Measurements from ENCODE around the gene UBE2M. TPM values are rescaled to one million over a fixed set of nuclear protein-coding genes. Genes with fewer than 3 reads are reported as not detected.

UBE2M gene
- polyA plus RNA-seq, 1 donor from 2014 or later, result 138 TPM

- Histone ChIP-seq H3K79me2 (replicated peaks; ENCODE audit: insufficient read depth, low read length) (peaks cover 19% of the 10 kb centered on the region), H3K9me3 (ENCODE audit: low read length) (no peaks in the 10 kb centered on the region), H3K4me3 (ENCODE audit: low read length) (no peak overlapping the region), H3K27me3 (ENCODE audit: insufficient read depth, low read depth, low read length) (no peaks in the 10 kb centered on the region), H3F3A (ENCODE audit: insufficient read depth, low read length, poor library complexity, severe bottlenecking) (peaks cover 7% of the 10 kb centered on the region), H3K9ac (ENCODE audit: low read length) (no peak overlapping the region), H3K36me3 (ENCODE audit: insufficient read depth, low read length) (no peaks in the 10 kb centered on the region), H3K4me2 (ENCODE audit: low read length) (no peak overlapping the region), H3K27ac (ENCODE audit: low read length) (no peak overlapping the region), H4K20me1 (ENCODE audit: insufficient read depth) (peaks cover 6% of the 10 kb centered on the region), H2AFZ (ENCODE audit: low read depth, low read length) (no peak overlapping the region), H3K9me2 (ENCODE audit: insufficient read depth, low read length) (no peaks in the 10 kb centered on the region)
- TF ChIP-seq EP300 (conservative IDR thresholded peaks at IDR 0.05; ENCODE audit: poor library complexity, severe bottlenecking) (no peak), MXI1 (conservative IDR thresholded peaks at IDR 0.05; ENCODE audit: poor library complexity, severe bottlenecking) (no peak), RAD21 (conservative IDR thresholded peaks at IDR 0.05) (no peak), TAF1 (IDR thresholded peaks at IDR 0.05; ENCODE audit: low read depth) (no peak), POLR2AphosphoS5 (IDR thresholded peaks at IDR 0.05) (no peak), CTCF (IDR thresholded peaks at IDR 0.05; ENCODE audit: poor library complexity, severe bottlenecking) (no peak), SMC3 (conservative IDR thresholded peaks at IDR 0.05; ENCODE audit: poor library complexity) (no peak), EZH2 (IDR thresholded peaks at IDR 0.05; ENCODE audit: borderline replicate concordance, insufficient read depth, low read length, poor library complexity, severe bottlenecking) (no peak)
- TF ChIP-seq, protein P1, sequence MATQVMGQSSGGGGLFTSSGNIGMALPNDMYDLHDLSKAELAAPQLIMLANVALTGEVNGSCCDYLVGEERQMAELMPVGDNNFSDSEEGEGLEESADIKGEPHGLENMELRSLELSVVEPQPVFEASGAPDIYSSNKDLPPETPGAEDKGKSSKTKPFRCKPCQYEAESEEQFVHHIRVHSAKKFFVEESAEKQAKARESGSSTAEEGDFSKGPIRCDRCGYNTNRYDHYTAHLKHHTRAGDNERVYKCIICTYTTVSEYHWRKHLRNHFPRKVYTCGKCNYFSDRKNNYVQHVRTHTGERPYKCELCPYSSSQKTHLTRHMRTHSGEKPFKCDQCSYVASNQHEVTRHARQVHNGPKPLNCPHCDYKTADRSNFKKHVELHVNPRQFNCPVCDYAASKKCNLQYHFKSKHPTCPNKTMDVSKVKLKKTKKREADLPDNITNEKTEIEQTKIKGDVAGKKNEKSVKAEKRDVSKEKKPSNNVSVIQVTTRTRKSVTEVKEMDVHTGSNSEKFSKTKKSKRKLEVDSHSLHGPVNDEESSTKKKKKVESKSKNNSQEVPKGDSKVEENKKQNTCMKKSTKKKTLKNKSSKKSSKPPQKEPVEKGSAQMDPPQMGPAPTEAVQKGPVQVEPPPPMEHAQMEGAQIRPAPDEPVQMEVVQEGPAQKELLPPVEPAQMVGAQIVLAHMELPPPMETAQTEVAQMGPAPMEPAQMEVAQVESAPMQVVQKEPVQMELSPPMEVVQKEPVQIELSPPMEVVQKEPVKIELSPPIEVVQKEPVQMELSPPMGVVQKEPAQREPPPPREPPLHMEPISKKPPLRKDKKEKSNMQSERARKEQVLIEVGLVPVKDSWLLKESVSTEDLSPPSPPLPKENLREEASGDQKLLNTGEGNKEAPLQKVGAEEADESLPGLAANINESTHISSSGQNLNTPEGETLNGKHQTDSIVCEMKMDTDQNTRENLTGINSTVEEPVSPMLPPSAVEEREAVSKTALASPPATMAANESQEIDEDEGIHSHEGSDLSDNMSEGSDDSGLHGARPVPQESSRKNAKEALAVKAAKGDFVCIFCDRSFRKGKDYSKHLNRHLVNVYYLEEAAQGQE (IDR thresholded peaks at IDR 0.05; ENCODE audit: borderline replicate concordance), result no peak
Observed at GRCh38 chr19:58560921-58561320, 2.5 kb upstream of the UBE2M start.

GRCh38 chr19:58560007-58560887 lies 1.8 kb upstream of the UBE2M start:
- Histone ChIP-seq H3K36me3 (ENCODE audit: insufficient read depth, low read length) (no peaks in the 10 kb centered on the region), H3F3A (ENCODE audit: insufficient read depth, low read length, poor library complexity, severe bottlenecking) (peaks cover 7% of the 10 kb centered on the region), H4K20me1 (ENCODE audit: insufficient read depth) (peaks cover 6% of the 10 kb centered on the region), H3K79me2 (replicated peaks; ENCODE audit: insufficient read depth, low read length) (peaks cover 19% of the 10 kb centered on the region), H3K9ac (ENCODE audit: low read length) (peak overlapping the region; percentile 98), H3K4me3 (ENCODE audit: low read length) (peak overlapping the region; percentile 76), H3K27me3 (ENCODE audit: insufficient read depth, low read depth, low read length) (no peaks in the 10 kb centered on the region), H3K4me2 (ENCODE audit: low read length) (peak overlapping the region; percentile 93), H3K27ac (ENCODE audit: low read length) (peak overlapping the region; percentile 98), H2AFZ (ENCODE audit: low read depth, low read length) (no peak overlapping the region), H3K9me2 (ENCODE audit: insufficient read depth, low read length) (no peaks in the 10 kb centered on the region), H3K9me3 (ENCODE audit: low read length) (no peaks in the 10 kb centered on the region)
- TF ChIP-seq RAD21 (conservative IDR thresholded peaks at IDR 0.05), result no peak
- no peak for TF ChIP-seq CTCF (IDR thresholded peaks at IDR 0.05; ENCODE audit: poor library complexity, severe bottlenecking)
- TF ChIP-seq MXI1 (conservative IDR thresholded peaks at IDR 0.05; ENCODE audit: poor library complexity, severe bottlenecking), result no peak
- TF ChIP-seq, protein P1 (IDR thresholded peaks at IDR 0.05; ENCODE audit: borderline replicate concordance), result no peak
- TF ChIP-seq SMC3 (conservative IDR thresholded peaks at IDR 0.05; ENCODE audit: poor library complexity), result no peak
- TF ChIP-seq EZH2 (IDR thresholded peaks at IDR 0.05; ENCODE audit: borderline replicate concordance, insufficient read depth, low read length, poor library complexity, severe bottlenecking), result no peak
- TF ChIP-seq POLR2AphosphoS5 (IDR thresholded peaks at IDR 0.05), result no peak
- TF ChIP-seq TAF1 (IDR thresholded peaks at IDR 0.05; ENCODE audit: low read depth), result no peak
- TF ChIP-seq EP300 (conservative IDR thresholded peaks at IDR 0.05; ENCODE audit: poor library complexity, severe bottlenecking), result no peak

Data from neural cell (in vitro differentiated cells).